Sigmoid colon (tissue), 4 donors: ENCODE data around the gene GGA3.

Experiments used
- EP300 ChIP-seq, 4 donors: sonication (generic); formaldehyde crosslinking; IDR thresholded peaks; one replicate each; pipeline ENCODE4 v1.6.1; 2017; ENCODE audit warnings: antibody characterized with exemption in 4 of 4
- POLR2A ChIP-seq, 2 donors: fragments of 450-650 bp; IDR thresholded peaks; one replicate each; pipeline ENCODE4 v1.6.1; 2016; ENCODE audit warnings: antibody characterized with exemption in 2 of 2, mild to moderate bottlenecking in 2 of 2, moderate library complexity in 2 of 2
- TF ChIP-seq, protein P1 (sequence below), 4 experiments: fragments of 450-650 bp in 3 of 4; fragments of 200-600 bp in 1 of 4; IDR thresholded peaks; one replicate each; pipeline ENCODE4 v1.5.1; 2016 to 2019; ENCODE audit warnings: antibody characterized with exemption in 4 of 4, mild to moderate bottlenecking in 3 of 4, moderate library complexity in 2 of 4

DNA sequence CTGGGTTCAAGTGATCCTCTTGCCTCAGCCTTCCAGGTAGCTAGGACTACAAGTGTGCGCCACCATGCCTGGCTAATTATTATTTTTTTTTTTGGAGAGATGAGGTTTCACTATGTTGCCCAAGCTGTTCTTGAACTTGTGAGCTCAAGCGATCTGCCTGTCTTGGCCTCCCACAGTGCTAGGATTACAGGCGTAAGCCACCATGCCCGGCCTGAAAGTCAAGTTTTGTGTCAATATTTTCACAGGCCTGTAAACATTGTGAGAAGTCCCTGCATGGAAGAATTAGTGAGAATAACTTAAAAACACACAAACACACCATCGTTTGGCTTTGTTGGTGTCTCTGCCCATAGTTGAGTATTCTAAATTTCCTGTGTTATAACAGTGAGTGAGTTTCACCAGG lies 33.7 kb downstream of the GGA3 start:
- no peak for TF ChIP-seq POLR2A (IDR thresholded peaks at IDR 0.05)
- no peak for TF ChIP-seq EP300 (IDR thresholded peaks at IDR 0.05)
- TF ChIP-seq, protein P1, sequence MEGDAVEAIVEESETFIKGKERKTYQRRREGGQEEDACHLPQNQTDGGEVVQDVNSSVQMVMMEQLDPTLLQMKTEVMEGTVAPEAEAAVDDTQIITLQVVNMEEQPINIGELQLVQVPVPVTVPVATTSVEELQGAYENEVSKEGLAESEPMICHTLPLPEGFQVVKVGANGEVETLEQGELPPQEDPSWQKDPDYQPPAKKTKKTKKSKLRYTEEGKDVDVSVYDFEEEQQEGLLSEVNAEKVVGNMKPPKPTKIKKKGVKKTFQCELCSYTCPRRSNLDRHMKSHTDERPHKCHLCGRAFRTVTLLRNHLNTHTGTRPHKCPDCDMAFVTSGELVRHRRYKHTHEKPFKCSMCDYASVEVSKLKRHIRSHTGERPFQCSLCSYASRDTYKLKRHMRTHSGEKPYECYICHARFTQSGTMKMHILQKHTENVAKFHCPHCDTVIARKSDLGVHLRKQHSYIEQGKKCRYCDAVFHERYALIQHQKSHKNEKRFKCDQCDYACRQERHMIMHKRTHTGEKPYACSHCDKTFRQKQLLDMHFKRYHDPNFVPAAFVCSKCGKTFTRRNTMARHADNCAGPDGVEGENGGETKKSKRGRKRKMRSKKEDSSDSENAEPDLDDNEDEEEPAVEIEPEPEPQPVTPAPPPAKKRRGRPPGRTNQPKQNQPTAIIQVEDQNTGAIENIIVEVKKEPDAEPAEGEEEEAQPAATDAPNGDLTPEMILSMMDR (IDR thresholded peaks at IDR 0.05) = no peak
